H1 (cell line): ENCODE measurements around the gene OSGEP. TPM values are rescaled to one million over a fixed set of nuclear protein-coding genes. Genes with fewer than 3 reads are reported as not detected.

Source experiments
- CTCF ChIA-PET: fragments of 300-600 bp; sonication (Branson Sonifier 250); formaldehyde crosslinking; loops from one replicate; lab custom pipeline; 2021; ENCODE audit not compliant: partially characterized antibody; lab: Charles Lee
- POLR2A ChIA-PET: fragments of 300-600 bp; sonication (Branson Sonifier 250); formaldehyde crosslinking; loops from one replicate; lab custom pipeline; 2021; ENCODE audit warnings: inconsistent platforms; ENCODE audit not compliant: partially characterized antibody; lab: Charles Lee
- DNase-seq, 2 experiments: peaks; one replicate each; pipeline versions ENCODE4 v3.0.0 to v3.0.0-alpha.2; 2010 to 2022; ENCODE audit warnings: low spot score in 2 of 2, low read depth in 1 of 2, mixed read lengths in 1 of 2
- FAIRE-seq: peaks from 2 replicates; lab custom pipeline; 2011; peaks lifted over from hg19 to GRCh38; lab: Jason Lieb, UNC
- H2AFZ ChIP-seq: 2 replicates; pipeline ENCODE4 v1.8.1; 2012; ENCODE audit warnings: low read length, inconsistent platforms
- H2AK5ac ChIP-seq: 2 replicates; pipeline ENCODE4 v1.6.1; 2013; ENCODE audit warnings: low read depth, low read length
- H2BK120ac ChIP-seq: replicated peaks from 2 replicates; pipeline ENCODE3; 2013; ENCODE audit warnings: low read depth, low read length, inconsistent platforms
- H2BK12ac ChIP-seq: 2 replicates; pipeline ENCODE4 v1.6.1; 2013; ENCODE audit warnings: low read depth, low read length
- H2BK15ac ChIP-seq: 2 replicates; pipeline ENCODE4 v1.6.1; 2013; ENCODE audit warnings: low read length
- H2BK20ac ChIP-seq: 2 replicates; pipeline ENCODE4 v1.6.1; 2013; ENCODE audit warnings: low read length
- H2BK5ac ChIP-seq: 2 replicates; pipeline ENCODE4 v1.6.1; 2013; ENCODE audit warnings: low read depth, low read length
- H3K14ac ChIP-seq: 2 replicates; pipeline ENCODE4 v1.6.1; 2013; ENCODE audit warnings: inconsistent platforms; ENCODE audit not compliant: insufficient read length
- H3K18ac ChIP-seq: 2 replicates; pipeline ENCODE4 v1.6.1; 2013; ENCODE audit warnings: low read length; ENCODE audit errors: extremely low read depth
- H3K23ac ChIP-seq: 2 replicates; pipeline ENCODE4 v1.6.1; 2013; ENCODE audit warnings: inconsistent platforms; ENCODE audit not compliant: insufficient read length
- H3K23me2 ChIP-seq: 2 replicates; pipeline ENCODE4 v1.6.1; 2013; ENCODE audit warnings: low read depth, low read length
- H3K27ac ChIP-seq: 2 replicates; pipeline ENCODE4 v1.6.1; 2011; ENCODE audit warnings: low read depth, low read length, inconsistent platforms
- H3K27me3 ChIP-seq, 4 experiments: replicated peaks in 1 of 4; 1 replicate in 1 of 4; 2 replicates in 3 of 4; pipeline versions ENCODE4 v1.6.1 to v1.8.1; 2011 to 2013; ENCODE audit warnings: low read length in 3 of 4, mild to moderate bottlenecking in 3 of 4, inconsistent platforms in 2 of 4, mixed read lengths in 2 of 4, moderate library complexity in 1 of 4; ENCODE audit not compliant: control insufficient read depth in 3 of 4, insufficient read depth in 3 of 4; ENCODE audit errors: extremely low read depth in 1 of 4
- H3K36me3 ChIP-seq, 4 experiments: 2 replicates each; pipeline versions ENCODE4 v1.6.1 to v1.8.1; 2011 to 2013; ENCODE audit warnings: mild to moderate bottlenecking in 4 of 4, low read length in 3 of 4, moderate library complexity in 2 of 4, control low read depth in 1 of 4, inconsistent platforms in 1 of 4; ENCODE audit not compliant: insufficient read depth in 4 of 4, control insufficient read depth in 2 of 4
- H3K4ac ChIP-seq: replicated peaks from 2 replicates; pipeline ENCODE3; 2013; ENCODE audit warnings: low read length, low read depth, mixed read lengths, inconsistent platforms; ENCODE audit not compliant: insufficient read length
- H3K4me1 ChIP-seq, 4 experiments: replicated peaks in 1 of 4; 1 replicate in 1 of 4; 2 replicates in 3 of 4; pipeline versions ENCODE4 v1.6.1 to v1.8.1; 2011 to 2013; ENCODE audit warnings: low read length in 3 of 4, inconsistent platforms in 2 of 4, mixed read lengths in 1 of 4; ENCODE audit not compliant: insufficient read depth in 4 of 4, control insufficient read depth in 3 of 4
- H3K4me2 ChIP-seq, 2 experiments: 2 replicates each; pipeline versions ENCODE4 v1.6.1 to v1.8.1; 2011 to 2013; ENCODE audit warnings: low read depth in 2 of 2, low read length in 2 of 2, control low read depth in 1 of 2, inconsistent platforms in 1 of 2, mild to moderate bottlenecking in 1 of 2; ENCODE audit not compliant: insufficient read depth in 1 of 2
- H3K4me3 ChIP-seq, 4 experiments: fragments of 200-600, 300-600 bp in 1 of 4; sonication (generic), shearing (Covaris generic), sonication (Bioruptor Twin) in 1 of 4; 2 replicates each; pipeline versions ENCODE4 v1.5.1 to v1.8.1; 2011 to 2016; ENCODE audit warnings: low read length in 4 of 4, low read depth in 3 of 4, control low read depth in 2 of 4, inconsistent platforms in 2 of 4, mild to moderate bottlenecking in 2 of 4, mixed read lengths in 1 of 4, moderate library complexity in 1 of 4; ENCODE audit not compliant: insufficient read depth in 2 of 4; ENCODE audit errors: extremely low read depth in 1 of 4
- H3K56ac ChIP-seq: replicated peaks from 2 replicates; pipeline ENCODE3; 2013; ENCODE audit warnings: low read depth, mild to moderate bottlenecking, mixed read lengths, low read length, inconsistent platforms; ENCODE audit not compliant: insufficient read length
- H3K79me1 ChIP-seq: 2 replicates; pipeline ENCODE4 v1.6.1; 2013; ENCODE audit warnings: low read depth, low read length, control low read depth
- H3K79me2 ChIP-seq, 2 experiments: 2 replicates each; pipeline versions ENCODE4 v1.6.1 to v1.8.1; 2012 to 2013; ENCODE audit warnings: low read length in 2 of 2, mild to moderate bottlenecking in 2 of 2, inconsistent platforms in 1 of 2; ENCODE audit not compliant: insufficient read depth in 2 of 2, control insufficient read depth in 1 of 2
- H3K9ac ChIP-seq, 4 experiments: replicated peaks in 1 of 4; 1 replicate in 1 of 4; 2 replicates in 3 of 4; pipeline versions ENCODE4 v1.6.1 to v1.8.1; 2011 to 2013; ENCODE audit warnings: low read depth in 3 of 4, low read length in 3 of 4, control low read depth in 2 of 4, mild to moderate bottlenecking in 2 of 4, moderate library complexity in 2 of 4, inconsistent platforms in 1 of 4; ENCODE audit errors: extremely low read depth in 1 of 4
- H3K9me3 ChIP-seq, 2 experiments: 2 replicates each; pipeline versions ENCODE4 v1.6.1 to v1.8.1; 2012 to 2013; ENCODE audit warnings: mild to moderate bottlenecking in 2 of 2, moderate library complexity in 2 of 2, control low read depth in 1 of 2, inconsistent platforms in 1 of 2, low read depth in 1 of 2, low read length in 1 of 2, mixed read lengths in 1 of 2; ENCODE audit not compliant: insufficient read depth in 2 of 2
- H4K20me1 ChIP-seq, 2 experiments: replicated peaks in 1 of 2; 2 replicates each; pipeline versions ENCODE3 to v1.8.1; 2011 to 2013; ENCODE audit warnings: inconsistent platforms in 2 of 2, low read length in 2 of 2, mild to moderate bottlenecking in 1 of 2; ENCODE audit not compliant: insufficient read depth in 2 of 2, control insufficient read depth in 1 of 2
- H4K5ac ChIP-seq: 2 replicates; pipeline ENCODE4 v1.6.1; 2013; ENCODE audit warnings: low read length, low read depth, mixed read lengths, inconsistent platforms; ENCODE audit not compliant: insufficient read length
- H4K8ac ChIP-seq: 2 replicates; pipeline ENCODE4 v1.8.0; 2013; ENCODE audit warnings: mild to moderate bottlenecking, moderate library complexity, low read length, inconsistent platforms; ENCODE audit not compliant: insufficient read depth; ENCODE audit errors: extremely low read depth
- H4K91ac ChIP-seq: replicated peaks from 2 replicates; pipeline ENCODE3; 2013; ENCODE audit warnings: low read length, mixed read lengths, inconsistent platforms; ENCODE audit not compliant: insufficient read length
- ASH2L ChIP-seq: fragments of 200-600, 300-600 bp; sonication (generic); IDR thresholded peaks from one replicate; pipeline ENCODE4 v1.7.1; 2017; ENCODE audit warnings: low read length
- E2F6 ChIP-seq: IDR thresholded peaks from 2 replicates; pipeline ENCODE4 v1.6.1; 2012; ENCODE audit warnings: inconsistent platforms
- KDM1A ChIP-seq: fragments of 200-600, 300-600 bp; sonication (generic); IDR thresholded peaks from 2 replicates; pipeline ENCODE4 v1.7.1; 2016; ENCODE audit warnings: mild to moderate bottlenecking, low read length, borderline replicate concordance
- NANOG ChIP-seq: IDR thresholded peaks from 2 replicates; pipeline ENCODE4 v1.6.1; 2011; ENCODE audit warnings: low read length, low read depth, mild to moderate bottlenecking, inconsistent platforms; ENCODE audit not compliant: insufficient read depth, poor library complexity, severe bottlenecking
- RFX5 ChIP-seq: IDR thresholded peaks from 2 replicates; pipeline ENCODE4 v1.6.1; 2011; ENCODE audit warnings: low read depth, low read length, improper control_type of control experiment, borderline replicate concordance
- RXRA ChIP-seq: IDR thresholded peaks from 2 replicates; pipeline ENCODE4 v1.6.1; 2011; ENCODE audit warnings: low read depth, mild to moderate bottlenecking, low read length, moderate library complexity; ENCODE audit not compliant: insufficient read depth
- TBP ChIP-seq: IDR thresholded peaks from 2 replicates; pipeline ENCODE4 v1.6.1; 2011; ENCODE audit warnings: low read depth, low read length, improper control_type of control experiment
- YY1 ChIP-seq: IDR thresholded peaks from 2 replicates; pipeline ENCODE4 v1.6.1; 2011; ENCODE audit warnings: low read depth, mild to moderate bottlenecking, low read length
- WGBS, 2 experiments: shearing (Covaris generic) in 1 of 2; methylation state at CpG; one replicate each; pipeline versions ENCODE4 v1.1.6 to v1.1.7; 2013 to 2015; ENCODE audit warnings: low lambda C conversion rate in 2 of 2, mixed read lengths in 2 of 2, inconsistent platforms in 1 of 2, low coverage in 1 of 2, missing lambda C conversion rate in 1 of 2; ENCODE audit not compliant: insufficient replicate concordance in 2 of 2, insufficient coverage in 1 of 2, insufficient read length in 1 of 2; ENCODE audit errors: extremely low coverage in 1 of 2, missing lambda C conversion rate in 1 of 2; 5-methylcytosine and 5-hydroxymethylcytosine counted together
- polyA plus RNA-seq, 7 experiments: library from polyadenylated mRNA; depleted of rRNA in 3 of 7; stranded (reverse) in 5 of 7; unstranded in 2 of 7; fragments of >200 nt in 5 of 7; fragments of 200-250 nt in 2 of 7; gene quantifications; 1 replicate in 5 of 7; 2 replicates in 1 of 7; 4 replicates in 1 of 7; pipeline versions ENCODE4 v1.2.1 to v1.2.3, GENCODE V29; 2011 to 2013; ENCODE audit warnings: missing spikeins in 2 of 7, mixed read lengths in 2 of 7
- total RNA-seq: library from RNA; stranded (reverse); fragmentation: NEBNext Ultra II Directional; extraction: Animal tissue kit (Norgen Biotek cat#: 25700); gene quantifications from 2 replicates; pipeline ENCODE4 v1.2.1, GENCODE V29; 2021
- TF ChIP-seq, protein P1 (sequence below): IDR thresholded peaks from 2 replicates; pipeline ENCODE4 v1.6.1; 2012; ENCODE audit warnings: inconsistent platforms

Gene OSGEP
- total and polyA plus RNA-seq, 2 of the 8 experiments (the other 6 are each of a cell fraction or from before 2014, with no cell fraction given): 34.4 to 78.6 TPM

GRCh38 chr14:20412876-20413743, 41.5 kb downstream of the OSGEP start, which contains the start of gene TEP1:
TEP1 (minus strand) TSS chr14:20413501; CDS start chr14:20408439, 5,062 bp downstream.
- no peak for FAIRE-seq
- no peak within 1 kb of the TSS; the same call in 1 of the 2 replicates for H3K27ac ChIP-seq
- TF ChIP-seq RFX5 (no peak), ASH2L (peak; percentile 90), TBP (peak; percentile 55), NANOG (no peak), YY1 (no peak), RXRA (no peak), KDM1A (no peak), E2F6 (no peak)
- TF ChIP-seq, protein P1, sequence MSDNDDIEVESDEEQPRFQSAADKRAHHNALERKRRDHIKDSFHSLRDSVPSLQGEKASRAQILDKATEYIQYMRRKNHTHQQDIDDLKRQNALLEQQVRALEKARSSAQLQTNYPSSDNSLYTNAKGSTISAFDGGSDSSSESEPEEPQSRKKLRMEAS: no peak

More at GRCh38 chr14:20412876-20413743, 41.5 kb downstream of the OSGEP start, which contains the start of gene TEP1:
- POLR2A ChIA-PET: interaction anchor here (0.6 to 3.4 kb wide), 15 partner anchors 9 to 198 kb away, joined by 3 to 23 read pairs (median 3); partner anchors contain the start of genes APEX1, OSGEP and PARP2
- H3K9me3 ChIP-seq: no peaks in the 10 kb centered on the region
- peaks cover 0 to 5% (median 3%) of the 10 kb centered on the region in 4 experiments; a peak in 3 of 7 replicates for H3K4me1 ChIP-seq
- no peak within 1 kb of the TSS for H3K14ac ChIP-seq
- CTCF ChIA-PET: interaction anchor here (0.9 to 3.7 kb wide), 5 partner anchors 11 to 195 kb away, joined by 3 to 35 read pairs (median 9); partner anchors contain the start of genes APEX1 and OSGEP
- H3K36me3 ChIP-seq: no peaks in the 10 kb centered on the region; a peak in 1 of 8 replicates
- H3K4me2 ChIP-seq: peak within 1 kb of the TSS; percentile 68 to 81
- no peak within 1 kb of the TSS for H2BK20ac ChIP-seq
- no peak within 1 kb of the TSS for H2BK120ac ChIP-seq
- 0 out of 2 replicates have a peak, but pooled peaks cover 3% of the 10 kb centered on the region for H3K79me1 ChIP-seq
- no peak within 1 kb of the TSS for H2AK5ac ChIP-seq
- no peak within 1 kb of the TSS for H2BK5ac ChIP-seq
- H3K9ac ChIP-seq: peak within 1 kb of the TSS; percentile 49 to 81 (median 60)
- H3K23ac ChIP-seq: no peak within 1 kb of the TSS
- peak within 1 kb of the TSS; percentile 78 for H3K18ac ChIP-seq
- no peak within 1 kb of the TSS for H3K4ac ChIP-seq
- H2BK12ac ChIP-seq: peak within 1 kb of the TSS; percentile 92; the same call in 1 of the 2 replicates
- H3K79me2 ChIP-seq: no peaks in the 10 kb centered on the region; a peak in 1 of 4 replicates
- no peaks in the 10 kb centered on the region for H3K27me3 ChIP-seq
- H3K56ac ChIP-seq: peak within 1 kb of the TSS; percentile 60
- peak; percentile 31 to 83 for DNase-seq
- H4K5ac ChIP-seq: peak within 1 kb of the TSS; percentile 74
- peak within 1 kb of the TSS; percentile 37 for H2AFZ ChIP-seq
- H2BK15ac ChIP-seq: 0 out of 2 replicates have a peak within 1 kb of the TSS, but pooled peaks have one; percentile 5
- peak within 1 kb of the TSS; percentile 34 for H4K91ac ChIP-seq
- peak within 1 kb of the TSS; percentile 91 to 97 (median 92) for H3K4me3 ChIP-seq
- H3K23me2 ChIP-seq: peaks cover 7% of the 10 kb centered on the region
- H4K8ac ChIP-seq: peak within 1 kb of the TSS; percentile 92; the same call in 1 of the 2 replicates
- WGBS, 2 experiments: 2% methylated on average over 43 of the region's 43 CpGs; no CpG with 5 or more reads in 1 of the 2 experiments
- no peaks in the 10 kb centered on the region for H4K20me1 ChIP-seq
